IMR-90 (cell line): ENCODE measurements around the gene KCNH4. TPM values are rescaled to one million over a fixed set of nuclear protein-coding genes. Genes with fewer than 3 reads are reported as not detected.

Source experiments
- ATAC-seq: fragments of 200-7000 bp; cut with Tn5 transposase; 2 replicates; pipeline ENCODE4 v1.9.1; 2020; ENCODE audit warnings: low read depth, mild to moderate bottlenecking, moderate library complexity
- BruUV-seq: library from RNA; stranded (reverse); fragments of 400-500 nt; replicated peaks from 2 replicates; lab custom pipeline; 2021; lab: Mats Ljungman, UMichigan
- CTCF ChIA-PET: fragments of 300-600 bp; formaldehyde crosslinking; extraction: SDS; loops from one replicate; lab custom pipeline; 2021; ENCODE audit warnings: antibody characterized with exemption; lab: Yijun Ruan, JAX
- POLR2A ChIA-PET: fragments of 300-600 bp; sonication (Branson Sonifier 250); formaldehyde crosslinking; loops from one replicate; lab custom pipeline; 2022; ENCODE audit warnings: antibody characterized with exemption; ENCODE audit not compliant: unreplicated experiment; lab: Charles Lee
- DNase-seq: peaks from one replicate; pipeline ENCODE4 v3.0.0; 2013
- H2AFZ ChIP-seq: replicated peaks from 2 replicates; pipeline ENCODE3; 2013; ENCODE audit warnings: low read length, mild to moderate bottlenecking; ENCODE audit not compliant: poor library complexity
- H2AK5ac ChIP-seq: 2 replicates; pipeline ENCODE4 v1.6.1; 2013; ENCODE audit warnings: low read depth, low read length, inconsistent platforms
- H2AK9ac ChIP-seq: replicated peaks from 2 replicates; pipeline ENCODE3; 2013; ENCODE audit warnings: mild to moderate bottlenecking, low read depth, low read length, moderate library complexity; ENCODE audit not compliant: poor library complexity
- H2BK120ac ChIP-seq: 2 replicates; pipeline ENCODE4 v1.6.1; 2013; ENCODE audit warnings: low read depth, low read length, inconsistent platforms
- H2BK15ac ChIP-seq: 3 replicates; pipeline ENCODE4 v1.6.1; 2013; ENCODE audit warnings: low read depth, low read length, inconsistent platforms
- H2BK20ac ChIP-seq: 2 replicates; pipeline ENCODE4 v1.6.1; 2013; ENCODE audit warnings: low read depth, mild to moderate bottlenecking, inconsistent platforms, low read length, moderate library complexity
- H2BK5ac ChIP-seq: 2 replicates; pipeline ENCODE4 v1.6.1; 2013; ENCODE audit warnings: mild to moderate bottlenecking, low read depth, low read length, inconsistent platforms; ENCODE audit not compliant: poor library complexity, severe bottlenecking
- H3K14ac ChIP-seq: replicated peaks from 2 replicates; pipeline ENCODE4 v1.6.1; 2013; ENCODE audit warnings: low read depth, low read length, inconsistent platforms
- H3K18ac ChIP-seq: 2 replicates; pipeline ENCODE4 v1.6.1; 2013; ENCODE audit warnings: low read depth, low read length, control low read depth
- H3K23ac ChIP-seq: 2 replicates; pipeline ENCODE4 v1.6.1; 2013; ENCODE audit warnings: low read depth, low read length, inconsistent platforms
- H3K27ac ChIP-seq: 2 replicates; pipeline ENCODE4 v1.5.1; 2013; ENCODE audit warnings: mild to moderate bottlenecking, control low read depth, low read length; ENCODE audit not compliant: insufficient read depth
- H3K27me3 ChIP-seq: 2 replicates; pipeline ENCODE4 v1.6.1; 2013; ENCODE audit warnings: low read length; ENCODE audit not compliant: control insufficient read depth, insufficient read depth
- H3K36me3 ChIP-seq: 2 replicates; pipeline ENCODE4 v1.6.1; 2013; ENCODE audit warnings: low read length, mixed read lengths; ENCODE audit not compliant: control insufficient read depth, insufficient read depth
- H3K4ac ChIP-seq: 2 replicates; pipeline ENCODE4 v1.6.1; 2013; ENCODE audit warnings: low read depth, low read length, inconsistent platforms
- H3K4me1 ChIP-seq: 2 replicates; pipeline ENCODE4 v1.6.1; 2013; ENCODE audit warnings: low read length, mixed read lengths; ENCODE audit not compliant: control insufficient read depth, insufficient read depth
- H3K4me2 ChIP-seq: 2 replicates; pipeline ENCODE4 v1.6.1; 2013; ENCODE audit warnings: low read depth, mild to moderate bottlenecking, control low read depth, low read length, moderate library complexity
- H3K4me3 ChIP-seq: 2 replicates; pipeline ENCODE4 v1.5.1; 2013; ENCODE audit warnings: low read depth, mild to moderate bottlenecking, control low read depth, low read length, moderate library complexity; ENCODE audit not compliant: insufficient read depth
- H3K56ac ChIP-seq: 2 replicates; pipeline ENCODE4 v1.6.1; 2013; ENCODE audit warnings: low read length, inconsistent platforms; ENCODE audit not compliant: insufficient read depth; ENCODE audit errors: extremely low read depth
- H3K79me1 ChIP-seq, 2 experiments: 2 replicates each; pipeline ENCODE4 v1.6.1; 2013; ENCODE audit warnings: low read length in 2 of 2, inconsistent platforms in 1 of 2, low read depth in 1 of 2
- H3K9ac ChIP-seq: 2 replicates; pipeline ENCODE4 v1.6.1; 2013; ENCODE audit warnings: low read depth, low read length, control low read depth
- H3K9me1 ChIP-seq: 2 replicates; pipeline ENCODE4 v1.6.1; 2013; ENCODE audit warnings: low read length, inconsistent platforms; ENCODE audit not compliant: insufficient read depth
- H3K9me3 ChIP-seq: 2 replicates; pipeline ENCODE4 v1.6.1; 2013; ENCODE audit warnings: low read length; ENCODE audit not compliant: control insufficient read depth, insufficient read depth
- H4K20me1 ChIP-seq: 2 replicates; pipeline ENCODE4 v1.6.1; 2013; ENCODE audit warnings: low read length, inconsistent platforms; ENCODE audit not compliant: insufficient read depth
- H4K5ac ChIP-seq: 2 replicates; pipeline ENCODE4 v1.6.1; 2013; ENCODE audit warnings: mild to moderate bottlenecking, low read depth, low read length, control low read depth
- H4K8ac ChIP-seq, 2 experiments: 2 replicates each; pipeline ENCODE4 v1.6.1; 2013; ENCODE audit warnings: low read depth in 2 of 2, low read length in 2 of 2, control low read depth in 1 of 2, inconsistent platforms in 1 of 2
- H4K91ac ChIP-seq: 2 replicates; pipeline ENCODE4 v1.6.1; 2013; ENCODE audit warnings: low read depth, low read length, inconsistent platforms; ENCODE audit not compliant: insufficient read depth
- CHD1 ChIP-seq: IDR thresholded peaks from 2 replicates; pipeline ENCODE4 v1.6.1; 2012; ENCODE audit warnings: low read depth, low read length, improper control_type of control experiment
- MAFK ChIP-seq: IDR thresholded peaks from 2 replicates; pipeline ENCODE4 v1.6.1; 2012; ENCODE audit warnings: low read depth, low read length, improper control_type of control experiment
- RFX5 ChIP-seq: IDR thresholded peaks from 2 replicates; pipeline ENCODE4 v1.8.0; 2012; ENCODE audit warnings: low read depth, mild to moderate bottlenecking, low read length, moderate library complexity
- SMC3 ChIP-seq: fragments of 150-350 bp; IDR thresholded peaks from 2 replicates; pipeline ENCODE4 v1.6.1; 2016; ENCODE audit warnings: low read depth, mild to moderate bottlenecking, antibody characterized with exemption, low read length, moderate library complexity
- WGBS, 2 experiments: methylation state at CpG; one replicate each; pipeline versions ENCODE4 v1.1.5 to v1.1.7; 2013; ENCODE audit warnings: missing lambda C conversion rate in 2 of 2; ENCODE audit not compliant: insufficient read length in 1 of 2; ENCODE audit errors: extremely low coverage in 2 of 2; 5-methylcytosine and 5-hydroxymethylcytosine counted together
- dilution Hi-C: fragments of 300-500 bp; cut with HindIII; formaldehyde crosslinking; loops from one replicate; pipeline ENCODE4 v1.14.3; 2018; ENCODE audit warnings: low sequenced_read_pairs; ENCODE audit not compliant: unreplicated experiment
- in situ Hi-C: fragments of 300-500 bp; cut with MboI; formaldehyde crosslinking; loops from 3 replicates; pipeline ENCODE4 v1.14.3; 2019; ENCODE audit warnings: low sequenced_read_pairs, inconsistent platforms, mixed read lengths
- intact Hi-C: fragments of 100-400 bp; cut with micrococcal nuclease; formaldehyde crosslinking; loops from 2 replicates; pipeline ENCODE4 v1.10.0; 2022
- polyA plus RNA-seq, 3 experiments: library from polyadenylated mRNA; depleted of rRNA; stranded (reverse); fragments of >200 nt; gene quantifications; 2 replicates each; pipeline ENCODE4 v1.2.3, GENCODE V29; 2012; ENCODE audit warnings: low replicate concordance in 1 of 3
- total RNA-seq: library from RNA; depleted of rRNA; stranded (reverse); fragments of >200 nt; gene quantifications from 2 replicates; pipeline ENCODE4 v1.2.3, GENCODE V29; 2012
- TF ChIP-seq, protein P1 (sequence below): conservative IDR thresholded peaks from 2 replicates; pipeline ENCODE4 v1.5.1; 2012; ENCODE audit warnings: mild to moderate bottlenecking, low read depth, low read length, improper control_type of control experiment

Gene KCNH4
- total and polyA plus RNA-seq, 2 of the 4 experiments (the other 2 are of a cell fraction): 0.03 TPM; not detected in 1

DNA sequence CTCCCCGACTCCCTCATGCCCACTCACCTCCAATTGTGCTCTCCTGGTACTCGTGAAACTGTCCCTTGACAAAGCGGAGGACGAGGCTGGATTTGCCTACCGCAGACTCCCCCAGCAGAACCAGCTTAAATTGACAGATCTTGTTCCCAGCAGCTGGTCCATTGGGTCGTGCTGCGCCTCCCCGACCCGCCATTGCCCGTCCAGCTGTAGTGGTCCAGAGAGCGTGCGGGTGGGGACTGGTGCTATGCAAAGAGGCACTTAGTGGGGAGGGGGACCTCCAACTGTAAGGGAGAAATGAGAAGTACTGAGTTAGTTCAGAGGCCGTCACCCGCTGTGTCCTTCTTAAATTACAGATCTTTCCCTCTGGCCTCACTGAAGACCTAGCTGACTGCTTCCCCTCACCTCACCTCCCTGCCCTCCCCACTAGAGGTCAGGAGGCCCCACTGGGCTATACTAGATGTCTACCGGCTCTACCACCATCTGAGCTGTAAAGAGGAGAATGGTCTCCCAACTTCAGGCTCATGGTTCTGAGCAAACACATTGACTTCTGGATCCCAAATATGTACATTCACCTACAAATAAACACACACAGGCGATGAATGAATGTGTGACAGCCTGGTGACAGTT, 50.5 kb downstream of the KCNH4 start:
- H3K36me3 ChIP-seq: peaks cover 46% of the 10 kb centered on the region
- peaks cover 43% of the 10 kb centered on the region for H3K9me1 ChIP-seq
- H2BK15ac ChIP-seq: no peak overlapping the region
- no peak overlapping the region for H3K56ac ChIP-seq
- no peak overlapping the region for H2BK120ac ChIP-seq
- peaks cover 44 to 74% of the 10 kb centered on the region in 2 experiments for H3K79me1 ChIP-seq
- H2AFZ ChIP-seq: peak overlapping the region; percentile 2
- H3K4me1 ChIP-seq: peaks cover 19% of the 10 kb centered on the region
- peaks cover 53% of the 10 kb centered on the region for H4K20me1 ChIP-seq
- H3K23ac ChIP-seq: no peak overlapping the region
- no CpG with 5 or more reads among the region's 16 CpGs for WGBS, 2 experiments
- no peak overlapping the region for H3K4ac ChIP-seq
- no peak overlapping the region for H3K27ac ChIP-seq
- H4K91ac ChIP-seq: no peak overlapping the region
- H4K5ac ChIP-seq: no peak overlapping the region
- ChIA-PET CTCF (no interaction called here), POLR2A (no interaction called here)
- H2BK20ac ChIP-seq: no peak overlapping the region
- ATAC-seq (no peak), DNase-seq (no peak)
- H3K4me3 ChIP-seq: no peak overlapping the region
- no peak overlapping the region for H3K4me2 ChIP-seq
- dilution Hi-C loops (no loop called here), in situ Hi-C loops (no loop called here), intact Hi-C loops (loop anchor here (10.0 kb wide), 1 partner anchor 394 kb away; no protein-coding TSS in a partner anchor)
- H2AK5ac ChIP-seq: no peak overlapping the region
- H3K9ac ChIP-seq: no peak overlapping the region
- no peak overlapping the region for H4K8ac ChIP-seq
- H3K18ac ChIP-seq: no peak overlapping the region
- no peaks in the 10 kb centered on the region for H3K27me3 ChIP-seq
- H2AK9ac ChIP-seq: no peak overlapping the region
- H3K9me3 ChIP-seq: no peaks in the 10 kb centered on the region
- no peak overlapping the region for H2BK5ac ChIP-seq
- no peak overlapping the region for H3K14ac ChIP-seq
- TF ChIP-seq MAFK (no peak), SMC3 (no peak), CHD1 (no peak), RFX5 (no peak)
- TF ChIP-seq, protein P1, sequence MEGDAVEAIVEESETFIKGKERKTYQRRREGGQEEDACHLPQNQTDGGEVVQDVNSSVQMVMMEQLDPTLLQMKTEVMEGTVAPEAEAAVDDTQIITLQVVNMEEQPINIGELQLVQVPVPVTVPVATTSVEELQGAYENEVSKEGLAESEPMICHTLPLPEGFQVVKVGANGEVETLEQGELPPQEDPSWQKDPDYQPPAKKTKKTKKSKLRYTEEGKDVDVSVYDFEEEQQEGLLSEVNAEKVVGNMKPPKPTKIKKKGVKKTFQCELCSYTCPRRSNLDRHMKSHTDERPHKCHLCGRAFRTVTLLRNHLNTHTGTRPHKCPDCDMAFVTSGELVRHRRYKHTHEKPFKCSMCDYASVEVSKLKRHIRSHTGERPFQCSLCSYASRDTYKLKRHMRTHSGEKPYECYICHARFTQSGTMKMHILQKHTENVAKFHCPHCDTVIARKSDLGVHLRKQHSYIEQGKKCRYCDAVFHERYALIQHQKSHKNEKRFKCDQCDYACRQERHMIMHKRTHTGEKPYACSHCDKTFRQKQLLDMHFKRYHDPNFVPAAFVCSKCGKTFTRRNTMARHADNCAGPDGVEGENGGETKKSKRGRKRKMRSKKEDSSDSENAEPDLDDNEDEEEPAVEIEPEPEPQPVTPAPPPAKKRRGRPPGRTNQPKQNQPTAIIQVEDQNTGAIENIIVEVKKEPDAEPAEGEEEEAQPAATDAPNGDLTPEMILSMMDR: no peak
- no TSS peak for BruUV-seq
